GM06990 (cell line): ENCODE measurements around the gene ASF1B.

Source experiments
- DNase-seq: peaks from one replicate; pipeline ENCODE4 v3.0.0-alpha.2; 2011; ENCODE audit not compliant: insufficient read length; ENCODE audit errors: extremely low read depth
- H3K27me3 ChIP-seq: replicated peaks from 2 replicates; pipeline ENCODE4 v1.6.0; 2011; ENCODE audit warnings: low read length; ENCODE audit not compliant: control insufficient read depth, insufficient read depth
- H3K36me3 ChIP-seq: 2 replicates; pipeline ENCODE4 v1.5.1; 2011; ENCODE audit warnings: low read length; ENCODE audit not compliant: control insufficient read depth, insufficient read depth
- H3K4me3 ChIP-seq: replicated peaks from 2 replicates; pipeline ENCODE4 v1.5.1; 2011; ENCODE audit warnings: low read depth, mild to moderate bottlenecking, control low read depth, low read length
- TF ChIP-seq, protein P1 (sequence below): IDR thresholded peaks from 2 replicates; pipeline ENCODE4 v1.5.1; 2011; ENCODE audit warnings: low read length, control low read depth, mild to moderate bottlenecking, inconsistent platforms; ENCODE audit not compliant: insufficient read depth, poor library complexity, severe bottlenecking

ASF1B gene

DNA sequence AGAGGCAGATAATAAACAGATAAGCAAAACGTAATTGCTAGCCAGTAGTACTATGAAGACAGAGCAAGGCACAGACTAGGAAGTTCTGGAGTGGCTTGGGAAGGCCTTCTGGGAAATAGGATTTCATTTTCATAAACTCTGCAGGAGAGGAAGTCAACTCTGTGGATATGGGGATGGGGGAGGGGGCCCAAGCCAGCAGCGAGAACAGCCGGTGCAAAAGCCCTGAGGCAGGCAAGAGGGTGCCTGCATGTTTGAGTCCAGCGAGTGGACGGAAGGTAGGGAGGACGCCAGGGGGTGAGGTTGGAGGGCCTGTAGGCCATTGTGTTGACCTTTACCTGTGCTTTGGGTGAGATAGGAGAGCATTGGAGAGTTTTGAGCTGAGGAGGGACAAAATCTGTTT is 9.0 kb upstream of the ASF1B start:
- DNase-seq, result no peak
- H3K4me3 ChIP-seq, result no peak overlapping the region
- TF ChIP-seq, protein P1, sequence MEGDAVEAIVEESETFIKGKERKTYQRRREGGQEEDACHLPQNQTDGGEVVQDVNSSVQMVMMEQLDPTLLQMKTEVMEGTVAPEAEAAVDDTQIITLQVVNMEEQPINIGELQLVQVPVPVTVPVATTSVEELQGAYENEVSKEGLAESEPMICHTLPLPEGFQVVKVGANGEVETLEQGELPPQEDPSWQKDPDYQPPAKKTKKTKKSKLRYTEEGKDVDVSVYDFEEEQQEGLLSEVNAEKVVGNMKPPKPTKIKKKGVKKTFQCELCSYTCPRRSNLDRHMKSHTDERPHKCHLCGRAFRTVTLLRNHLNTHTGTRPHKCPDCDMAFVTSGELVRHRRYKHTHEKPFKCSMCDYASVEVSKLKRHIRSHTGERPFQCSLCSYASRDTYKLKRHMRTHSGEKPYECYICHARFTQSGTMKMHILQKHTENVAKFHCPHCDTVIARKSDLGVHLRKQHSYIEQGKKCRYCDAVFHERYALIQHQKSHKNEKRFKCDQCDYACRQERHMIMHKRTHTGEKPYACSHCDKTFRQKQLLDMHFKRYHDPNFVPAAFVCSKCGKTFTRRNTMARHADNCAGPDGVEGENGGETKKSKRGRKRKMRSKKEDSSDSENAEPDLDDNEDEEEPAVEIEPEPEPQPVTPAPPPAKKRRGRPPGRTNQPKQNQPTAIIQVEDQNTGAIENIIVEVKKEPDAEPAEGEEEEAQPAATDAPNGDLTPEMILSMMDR, result no peak
- no peaks in the 10 kb centered on the region for H3K36me3 ChIP-seq
- no peaks in the 10 kb centered on the region for H3K27me3 ChIP-seq

DNA sequence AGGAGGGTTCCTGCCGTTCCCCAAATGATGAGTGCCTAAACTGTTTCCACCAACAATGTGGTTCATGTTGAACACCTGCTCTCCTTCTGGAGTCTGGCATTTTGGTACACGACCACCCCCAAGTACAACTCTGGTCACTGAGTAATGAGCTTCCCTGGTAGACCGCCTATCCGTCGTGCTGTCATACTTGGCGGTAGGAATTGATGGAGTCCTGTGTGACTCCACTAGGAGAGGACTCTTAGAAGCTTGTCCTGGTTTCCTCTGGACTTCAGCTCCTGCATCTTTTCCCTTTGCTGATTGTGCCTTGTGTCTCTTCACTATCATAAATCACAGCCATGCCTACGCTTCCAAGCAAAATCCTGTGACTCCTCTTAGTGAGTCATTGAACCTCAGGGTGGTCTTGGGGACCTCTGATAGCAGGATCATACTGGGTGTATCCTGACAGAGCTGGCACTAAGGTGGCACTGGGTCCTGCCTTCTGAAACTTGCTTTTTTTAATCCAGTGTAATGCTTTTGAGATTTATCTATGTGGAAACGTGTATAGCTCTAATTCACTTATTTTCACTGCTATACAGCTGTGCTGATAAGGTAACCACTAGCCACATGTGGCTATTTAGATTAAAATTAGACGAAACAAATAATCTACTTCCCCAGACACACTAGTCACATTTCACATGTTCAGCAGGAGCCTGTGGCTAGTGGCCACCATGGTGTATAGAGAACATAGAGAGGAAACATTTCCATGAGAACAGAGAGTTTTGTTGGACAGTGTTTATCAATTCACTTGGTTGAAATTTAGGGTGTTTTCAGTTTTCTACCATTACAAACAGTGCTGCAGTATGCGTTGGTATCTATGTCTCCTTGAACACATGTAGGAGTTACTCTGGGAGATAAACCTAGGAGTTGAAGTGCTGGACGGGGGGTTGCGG is 6.1 kb upstream of the ASF1B start:
- TF ChIP-seq, protein P1, result no peak
- Histone ChIP-seq H3K4me3 (no peak overlapping the region), H3K36me3 (no peaks in the 10 kb centered on the region), H3K27me3 (no peaks in the 10 kb centered on the region)
- no peak for DNase-seq

DNA sequence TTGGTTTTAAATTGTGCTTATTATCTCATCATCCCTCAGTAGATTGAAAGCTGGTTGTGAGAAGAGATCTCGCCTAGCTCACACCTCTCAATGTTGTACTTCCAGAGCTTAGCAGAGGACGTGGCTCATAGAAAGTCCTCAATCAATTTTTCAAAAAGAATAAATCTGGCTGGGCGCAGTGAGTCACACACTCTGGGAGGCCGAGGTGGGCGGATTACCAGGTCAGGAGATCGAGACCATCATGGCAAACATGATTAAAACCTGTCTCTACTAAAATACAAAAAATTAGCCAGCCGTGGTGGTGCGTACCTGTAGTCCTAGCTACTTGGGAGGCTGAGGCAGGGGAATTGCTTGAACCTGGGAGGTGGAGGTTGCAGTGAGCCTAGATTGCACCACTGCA is 4.7 kb upstream of the ASF1B start:
- Histone ChIP-seq H3K4me3 (no peak overlapping the region), H3K27me3 (no peaks in the 10 kb centered on the region), H3K36me3 (no peaks in the 10 kb centered on the region)
- TF ChIP-seq, protein P1, result no peak
- DNase-seq, result no peak

DNA sequence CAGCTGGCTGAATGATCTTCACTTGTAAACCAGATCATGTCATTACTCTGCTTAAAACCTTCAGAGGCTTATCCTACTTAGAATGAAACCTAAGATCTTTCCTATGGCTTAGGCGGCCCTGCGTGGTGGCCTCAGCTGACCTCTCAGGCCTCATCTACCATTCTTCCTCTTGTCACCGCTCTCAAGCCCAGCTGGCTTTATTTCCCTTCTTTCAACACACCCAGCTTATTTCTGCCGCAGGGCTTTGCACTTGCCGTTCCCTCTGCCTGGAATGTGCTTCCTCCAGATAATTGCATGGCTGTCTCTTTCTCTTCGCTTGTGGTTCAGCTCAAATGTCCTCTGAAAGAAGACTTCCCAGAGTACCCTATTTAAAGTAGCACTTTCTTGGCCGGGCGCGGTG is 3.6 kb upstream of the ASF1B start:
- no peak for DNase-seq
- Histone ChIP-seq H3K36me3 (no peaks in the 10 kb centered on the region), H3K27me3 (no peaks in the 10 kb centered on the region), H3K4me3 (no peak overlapping the region)
- TF ChIP-seq, protein P1, result no peak

DNA sequence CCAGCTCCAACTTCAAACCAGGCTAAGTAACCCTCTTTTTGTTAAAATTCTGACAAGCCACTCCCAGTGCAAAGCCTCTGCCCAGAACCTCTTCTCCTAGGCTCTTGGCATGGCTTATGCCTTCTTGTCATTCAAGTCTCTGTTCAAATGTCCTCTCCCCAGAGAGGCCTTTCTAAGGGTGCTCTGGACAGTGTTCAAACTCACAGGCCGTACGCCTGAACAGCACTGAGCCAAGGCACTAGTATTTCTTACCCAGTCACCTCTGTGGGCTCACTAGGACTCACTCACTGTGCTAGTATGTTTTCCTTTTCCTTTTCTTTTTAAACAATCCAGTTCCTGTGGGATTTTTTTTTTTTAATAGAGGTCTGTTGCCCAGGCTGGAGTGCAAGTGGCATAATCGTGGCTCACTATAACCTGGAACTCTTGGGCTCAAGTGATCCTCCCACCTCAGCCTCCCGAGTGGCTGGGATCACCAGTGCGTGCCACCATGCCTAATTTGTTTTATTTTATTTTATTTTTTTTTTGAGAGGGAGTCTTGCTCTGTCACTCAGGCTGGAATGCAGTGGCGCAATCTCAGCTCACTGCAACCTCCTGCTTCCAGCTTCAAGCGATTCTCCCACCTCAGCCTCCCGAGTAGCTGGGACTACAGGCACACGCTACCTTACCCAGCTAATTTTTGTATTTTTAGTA is 2.3 kb upstream of the ASF1B start:
- H3K36me3 ChIP-seq, result no peaks in the 10 kb centered on the region
- no peak for DNase-seq
- no peak overlapping the region for H3K4me3 ChIP-seq
- TF ChIP-seq, protein P1, result no peak
- H3K27me3 ChIP-seq, result no peaks in the 10 kb centered on the region
